ENCODE data around the gene NEUROD2. TPM values are rescaled to one million over a fixed set of nuclear protein-coding genes. Genes with fewer than 3 reads are reported as not detected.

NEUROD2 gene
- polyA plus RNA-seq (2013, experiment 1 of 4): not detected
- polyA plus RNA-seq (2013, experiment 2 of 4): not detected
- not detected for polyA plus RNA-seq (2013, experiment 3 of 4)
- not detected for polyA plus RNA-seq (2013, experiment 4 of 4)

- peaks cover 98% of the 10 kb centered on the region for H3K27me3 ChIP-seq (ENCODE audit: control insufficient read depth, insufficient read depth, low read length, poor library complexity, severe bottlenecking)
- WGBS, 2 experiments: 1 to 4% methylated on average over 16 of the region's 20 CpGs
- peak within 1 kb of the TSS; percentile 15 for H3K4me3 ChIP-seq (ENCODE audit: insufficient read depth, low read depth, low read length)
- no peaks in the 10 kb centered on the region for H3K36me3 ChIP-seq (ENCODE audit: control insufficient read depth, insufficient read depth, low read length)
- H3K27ac ChIP-seq (ENCODE audit: insufficient read depth, low read depth, low read length, poor library complexity, severe bottlenecking): no peak within 1 kb of the TSS
- peaks cover 29% of the 10 kb centered on the region for H3K4me1 ChIP-seq (ENCODE audit: control insufficient read depth, insufficient read depth, low read length)
- no peaks in the 10 kb centered on the region for H3K9me3 ChIP-seq (ENCODE audit: control insufficient read depth, low read length)
Measured at GRCh38 chr17:39607851-39608130, at the start of gene NEUROD2. NEUROD2 (minus strand) TSS chr17:39607920; CDS start chr17:39606599, 1,321 bp downstream.

DNA sequence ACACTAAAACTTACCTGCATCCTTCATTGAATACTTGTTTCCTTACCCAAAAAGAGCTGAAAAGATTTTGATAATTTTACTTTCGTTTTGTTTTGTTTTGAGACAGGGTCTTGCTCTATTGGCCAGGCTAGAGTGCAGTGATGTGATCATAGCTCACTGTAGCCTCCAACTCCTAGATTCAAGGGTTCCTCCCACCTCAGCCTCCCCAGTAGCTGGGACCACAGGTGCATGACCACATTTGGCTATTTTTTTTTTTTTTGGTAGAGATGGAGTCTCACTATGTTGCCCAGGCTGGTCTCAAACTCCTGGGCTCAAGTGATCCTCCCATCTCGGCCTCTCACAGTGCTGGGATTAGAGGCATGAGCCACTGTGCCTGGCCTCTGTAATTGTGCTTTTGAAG is 47.4 kb upstream of the NEUROD2 start:
- no peaks in the 10 kb centered on the region for H3K9me3 ChIP-seq (ENCODE audit: control insufficient read depth, low read length)
- no peaks in the 10 kb centered on the region for H3K27me3 ChIP-seq (ENCODE audit: control insufficient read depth, insufficient read depth, low read length, poor library complexity, severe bottlenecking)
- H3K27ac ChIP-seq (ENCODE audit: insufficient read depth, low read depth, low read length, poor library complexity, severe bottlenecking): no peak overlapping the region
- peaks cover 35% of the 10 kb centered on the region for H3K4me1 ChIP-seq (ENCODE audit: control insufficient read depth, insufficient read depth, low read length)
- no peak overlapping the region for H3K4me3 ChIP-seq (ENCODE audit: insufficient read depth, low read depth, low read length)
- peaks cover 4% of the 10 kb centered on the region for H3K36me3 ChIP-seq (ENCODE audit: control insufficient read depth, insufficient read depth, low read length)
- WGBS, 2 experiments: 89 to 93% methylated on average over 2 of the region's 2 CpGs

DNA sequence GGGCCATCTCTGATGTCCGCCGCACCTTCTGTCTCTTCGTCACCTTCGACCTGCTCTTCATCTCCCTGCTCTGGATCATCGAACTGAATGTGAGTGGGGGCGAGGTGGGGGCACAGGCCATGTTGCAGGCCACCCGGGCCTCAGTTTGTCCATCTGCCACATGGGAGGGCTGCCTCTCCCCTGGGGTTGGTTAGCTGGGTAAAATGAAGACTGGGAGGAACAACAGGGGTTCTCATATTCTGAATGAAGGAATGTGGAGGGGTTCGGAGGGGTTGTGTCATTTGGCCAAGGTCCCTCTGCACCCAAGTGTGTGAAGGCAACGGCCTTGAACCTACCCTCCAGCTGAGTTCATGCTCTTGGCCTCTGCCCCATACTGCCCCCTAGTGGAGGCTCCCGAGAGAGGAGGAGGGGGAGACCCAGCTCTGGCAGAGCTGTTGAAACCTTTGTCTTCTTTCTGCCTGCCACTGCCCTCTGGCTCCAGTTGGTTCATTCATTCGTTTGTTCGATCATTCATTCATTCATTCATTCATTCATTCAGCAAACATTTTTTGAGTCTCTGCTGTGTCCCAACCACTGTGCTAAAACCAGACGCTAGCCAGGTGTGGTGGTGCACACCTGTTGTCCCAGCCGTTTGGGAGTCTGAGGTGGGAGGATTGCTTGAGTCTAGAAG is 46.1 kb upstream of the NEUROD2 start:
- H3K4me3 ChIP-seq (ENCODE audit: insufficient read depth, low read depth, low read length): no peak overlapping the region
- no peak overlapping the region for H3K27ac ChIP-seq (ENCODE audit: insufficient read depth, low read depth, low read length, poor library complexity, severe bottlenecking)
- H3K4me1 ChIP-seq (ENCODE audit: control insufficient read depth, insufficient read depth, low read length): peaks cover 35% of the 10 kb centered on the region
- 82% methylated on average over 14 of the region's 14 CpGs for WGBS, 2 experiments
- H3K36me3 ChIP-seq (ENCODE audit: control insufficient read depth, insufficient read depth, low read length): peaks cover 4% of the 10 kb centered on the region
- no peaks in the 10 kb centered on the region for H3K9me3 ChIP-seq (ENCODE audit: control insufficient read depth, low read length)
- no peaks in the 10 kb centered on the region for H3K27me3 ChIP-seq (ENCODE audit: control insufficient read depth, insufficient read depth, low read length, poor library complexity, severe bottlenecking)

DNA sequence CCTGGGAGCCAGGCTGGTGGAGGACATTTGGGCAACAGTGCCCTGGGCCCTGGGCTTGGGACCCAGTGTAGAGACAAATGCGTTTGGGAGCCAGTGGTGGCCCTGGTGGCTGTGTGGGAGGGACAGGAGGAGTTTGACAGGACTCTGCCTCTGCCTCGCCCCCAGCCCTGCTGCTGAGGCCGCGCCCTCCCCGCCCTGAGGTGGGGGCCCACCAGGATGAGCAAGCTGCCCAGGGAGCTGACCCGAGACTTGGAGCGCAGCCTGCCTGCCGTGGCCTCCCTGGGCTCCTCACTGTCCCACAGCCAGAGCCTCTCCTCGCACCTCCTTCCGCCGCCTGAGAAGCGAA is 45.6 kb upstream of the NEUROD2 start:
- 79 to 81% methylated on average over 12 of the region's 12 CpGs for WGBS, 2 experiments
- Histone ChIP-seq H3K27me3 (ENCODE audit: control insufficient read depth, insufficient read depth, low read length, poor library complexity, severe bottlenecking) (no peaks in the 10 kb centered on the region), H3K9me3 (ENCODE audit: control insufficient read depth, low read length) (no peaks in the 10 kb centered on the region), H3K4me3 (ENCODE audit: insufficient read depth, low read depth, low read length) (peak overlapping the region; percentile 15), H3K4me1 (ENCODE audit: control insufficient read depth, insufficient read depth, low read length) (peaks cover 35% of the 10 kb centered on the region), H3K27ac (ENCODE audit: insufficient read depth, low read depth, low read length, poor library complexity, severe bottlenecking) (peak overlapping the region; percentile 79), H3K36me3 (ENCODE audit: control insufficient read depth, insufficient read depth, low read length) (peaks cover 4% of the 10 kb centered on the region)

GRCh38 chr17:39652587-39653315 is 45.0 kb upstream of the NEUROD2 start:
- WGBS, 2 experiments: 30 to 31% methylated on average over 7 of the region's 7 CpGs
- peak overlapping the region; percentile 79 for H3K27ac ChIP-seq (ENCODE audit: insufficient read depth, low read depth, low read length, poor library complexity, severe bottlenecking)
- H3K4me1 ChIP-seq (ENCODE audit: control insufficient read depth, insufficient read depth, low read length): peaks cover 35% of the 10 kb centered on the region
- no peaks in the 10 kb centered on the region for H3K27me3 ChIP-seq (ENCODE audit: control insufficient read depth, insufficient read depth, low read length, poor library complexity, severe bottlenecking)
- H3K9me3 ChIP-seq (ENCODE audit: control insufficient read depth, low read length): no peaks in the 10 kb centered on the region
- peaks cover 2% of the 10 kb centered on the region for H3K36me3 ChIP-seq (ENCODE audit: control insufficient read depth, insufficient read depth, low read length)
- H3K4me3 ChIP-seq (ENCODE audit: insufficient read depth, low read depth, low read length): peak overlapping the region; percentile 15

GRCh38 chr17:39651923-39652586 is 44.3 kb upstream of the NEUROD2 start:
- peaks cover 35% of the 10 kb centered on the region for H3K4me1 ChIP-seq (ENCODE audit: control insufficient read depth, insufficient read depth, low read length)
- 76 to 82% methylated on average over 8 of the region's 8 CpGs for WGBS, 2 experiments
- H3K36me3 ChIP-seq (ENCODE audit: control insufficient read depth, insufficient read depth, low read length): no peaks in the 10 kb centered on the region
- H3K9me3 ChIP-seq (ENCODE audit: control insufficient read depth, low read length): no peaks in the 10 kb centered on the region
- no peak overlapping the region for H3K4me3 ChIP-seq (ENCODE audit: insufficient read depth, low read depth, low read length)
- no peaks in the 10 kb centered on the region for H3K27me3 ChIP-seq (ENCODE audit: control insufficient read depth, insufficient read depth, low read length, poor library complexity, severe bottlenecking)
- H3K27ac ChIP-seq (ENCODE audit: insufficient read depth, low read depth, low read length, poor library complexity, severe bottlenecking): peak overlapping the region; percentile 79

DNA sequence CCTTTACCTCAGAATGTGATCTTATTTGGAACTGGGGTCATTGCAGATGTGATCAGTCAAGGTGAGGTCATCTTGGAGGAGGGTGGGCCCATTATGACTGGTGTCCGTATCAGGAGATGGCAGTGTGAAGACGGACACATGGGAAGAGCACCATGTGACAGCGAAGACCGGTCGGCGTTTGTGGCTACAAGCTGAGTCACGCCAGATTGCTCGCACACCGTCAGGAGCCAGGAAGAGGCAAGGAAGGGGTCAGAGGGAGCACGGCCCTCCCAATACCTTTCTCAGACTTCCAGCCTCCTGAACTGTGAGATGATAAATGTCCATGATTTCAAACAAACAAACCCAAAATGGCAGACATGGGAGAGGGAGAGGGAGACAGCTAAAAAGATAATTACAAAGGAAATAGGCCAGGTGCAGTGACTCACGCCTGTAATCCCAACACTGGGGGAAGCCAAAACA is 42.4 kb upstream of the NEUROD2 start:
- H3K27ac ChIP-seq (ENCODE audit: insufficient read depth, low read depth, low read length, poor library complexity, severe bottlenecking): no peak overlapping the region
- H3K4me3 ChIP-seq (ENCODE audit: insufficient read depth, low read depth, low read length): no peak overlapping the region
- no peaks in the 10 kb centered on the region for H3K27me3 ChIP-seq (ENCODE audit: control insufficient read depth, insufficient read depth, low read length, poor library complexity, severe bottlenecking)
- H3K9me3 ChIP-seq (ENCODE audit: control insufficient read depth, low read length): no peaks in the 10 kb centered on the region
- H3K36me3 ChIP-seq (ENCODE audit: control insufficient read depth, insufficient read depth, low read length): no peaks in the 10 kb centered on the region
- WGBS, 2 experiments: 95 to 96% methylated on average over 11 of the region's 11 CpGs
- peaks cover 35% of the 10 kb centered on the region for H3K4me1 ChIP-seq (ENCODE audit: control insufficient read depth, insufficient read depth, low read length)

- Histone ChIP-seq H3K4me3 (ENCODE audit: insufficient read depth, low read depth, low read length) (no peak overlapping the region), H3K27me3 (ENCODE audit: control insufficient read depth, insufficient read depth, low read length, poor library complexity, severe bottlenecking) (no peaks in the 10 kb centered on the region), H3K36me3 (ENCODE audit: control insufficient read depth, insufficient read depth, low read length) (no peaks in the 10 kb centered on the region), H3K27ac (ENCODE audit: insufficient read depth, low read depth, low read length, poor library complexity, severe bottlenecking) (no peak overlapping the region), H3K4me1 (ENCODE audit: control insufficient read depth, insufficient read depth, low read length) (peaks cover 30% of the 10 kb centered on the region), H3K9me3 (ENCODE audit: control insufficient read depth, low read length) (no peaks in the 10 kb centered on the region)
- 91 to 92% methylated on average over 15 of the region's 15 CpGs for WGBS, 2 experiments
Measured at GRCh38 chr17:39648616-39649366, 41.1 kb upstream of the NEUROD2 start.

DNA sequence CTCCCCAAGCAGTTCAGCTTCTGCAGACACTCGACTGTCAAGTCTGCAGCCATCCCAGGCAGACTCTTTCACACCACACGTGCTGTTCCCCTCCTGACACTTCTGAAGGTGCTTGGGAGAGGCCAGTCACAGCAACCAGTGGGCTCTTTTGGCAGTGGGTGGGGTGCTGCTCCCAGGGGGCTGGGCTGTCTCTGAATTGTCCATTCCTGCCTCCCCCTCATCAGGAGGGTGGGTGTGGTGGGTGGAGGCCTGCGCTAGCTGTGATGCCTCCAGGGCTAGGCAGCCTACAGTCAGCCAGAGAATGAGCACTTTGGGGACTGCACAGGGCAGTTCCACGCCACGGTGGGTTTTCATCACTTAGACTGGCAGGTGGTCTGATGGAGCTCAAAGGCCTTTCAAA is 39.5 kb upstream of the NEUROD2 start:
- Histone ChIP-seq H3K9me3 (ENCODE audit: control insufficient read depth, low read length) (no peaks in the 10 kb centered on the region), H3K27me3 (ENCODE audit: control insufficient read depth, insufficient read depth, low read length, poor library complexity, severe bottlenecking) (no peaks in the 10 kb centered on the region), H3K4me3 (ENCODE audit: insufficient read depth, low read depth, low read length) (no peak overlapping the region), H3K36me3 (ENCODE audit: control insufficient read depth, insufficient read depth, low read length) (no peaks in the 10 kb centered on the region), H3K27ac (ENCODE audit: insufficient read depth, low read depth, low read length, poor library complexity, severe bottlenecking) (no peak overlapping the region), H3K4me1 (ENCODE audit: control insufficient read depth, insufficient read depth, low read length) (peaks cover 15% of the 10 kb centered on the region)
- 88% methylated on average over 5 of the region's 5 CpGs for whole genome bisulfite sequencing, 2 experiments

DNA sequence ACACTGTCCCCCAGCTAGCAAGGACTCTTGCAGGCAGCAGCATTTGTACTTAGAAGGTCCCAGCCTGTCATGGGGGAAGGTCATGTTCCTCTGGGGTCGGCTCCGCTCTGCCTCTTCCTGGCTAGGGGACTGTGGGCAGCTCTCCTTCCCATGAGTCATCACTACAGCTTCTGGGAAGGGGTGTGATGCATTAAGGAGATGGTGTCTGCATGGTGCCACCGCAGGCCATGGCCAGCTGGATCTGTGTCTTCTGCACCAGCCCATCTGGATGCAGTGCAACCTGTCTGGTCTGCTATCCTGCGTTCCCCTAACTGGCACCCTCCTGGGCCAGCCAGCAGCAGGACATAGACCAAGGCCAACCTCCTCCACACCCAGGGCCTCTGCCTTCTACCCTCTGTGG is 35.6 kb upstream of the NEUROD2 start:
- Histone ChIP-seq H3K27ac (ENCODE audit: insufficient read depth, low read depth, low read length, poor library complexity, severe bottlenecking) (no peak overlapping the region), H3K9me3 (ENCODE audit: control insufficient read depth, low read length) (no peaks in the 10 kb centered on the region), H3K27me3 (ENCODE audit: control insufficient read depth, insufficient read depth, low read length, poor library complexity, severe bottlenecking) (no peaks in the 10 kb centered on the region), H3K4me1 (ENCODE audit: control insufficient read depth, insufficient read depth, low read length) (peaks cover 19% of the 10 kb centered on the region), H3K36me3 (ENCODE audit: control insufficient read depth, insufficient read depth, low read length) (no peaks in the 10 kb centered on the region), H3K4me3 (ENCODE audit: insufficient read depth, low read depth, low read length) (no peak overlapping the region)
- 88 to 93% methylated on average over 4 of the region's 4 CpGs for WGBS, 2 experiments

Data from ectodermal cell (in vitro differentiated cells).